ENCODE data around the gene CFAP74. TPM values are rescaled to one million over a fixed set of nuclear protein-coding genes. Genes with fewer than 3 reads are reported as not detected.

CFAP74 gene
- total and polyA plus RNA-seq, 3 donors from 2014 or later = 16.4 to 25.5 (median 24.9) TPM

DNA sequence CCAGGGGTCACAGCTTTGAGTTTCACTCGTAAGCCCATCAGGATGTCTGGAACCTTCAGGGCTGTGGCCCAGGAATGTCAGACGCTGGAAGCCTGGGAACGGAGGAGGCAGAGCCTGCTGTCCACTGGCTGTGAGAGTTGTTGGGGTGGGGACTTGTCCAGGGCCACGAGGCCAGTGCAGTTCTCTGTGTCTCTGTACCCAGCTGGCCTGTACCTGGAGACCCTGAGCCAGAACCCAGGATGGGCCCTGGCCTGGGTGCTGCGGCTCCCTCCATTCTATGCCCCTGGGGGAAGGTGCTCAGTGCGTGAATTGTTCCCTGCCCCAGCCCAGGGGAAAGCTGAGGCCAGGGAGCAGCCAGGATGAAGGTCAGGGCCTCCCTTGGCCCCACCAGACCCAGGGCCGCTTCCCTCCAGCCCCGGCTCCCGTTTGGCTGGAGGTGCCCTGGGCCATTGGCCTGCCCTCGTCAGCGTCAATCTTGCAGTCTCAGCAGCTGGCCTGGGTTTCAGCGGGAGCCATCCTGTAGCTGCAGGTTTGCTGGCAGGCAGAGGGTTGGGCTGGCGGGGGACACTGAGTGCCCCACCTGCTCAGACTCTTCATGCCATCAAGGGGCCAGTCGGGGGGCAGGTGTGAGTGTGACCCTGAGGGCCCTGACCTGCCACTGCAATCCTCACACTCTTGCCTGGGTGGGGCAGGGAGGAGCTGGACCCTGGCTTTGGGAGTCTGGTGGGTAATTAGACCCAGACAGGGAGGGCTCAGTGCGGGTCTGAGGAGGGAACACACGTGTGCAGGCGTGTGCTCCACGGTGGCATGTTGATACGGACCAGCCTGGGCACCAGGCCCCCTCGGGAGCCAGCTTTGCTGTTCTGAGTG lies 89.2 kb downstream of the CFAP74 start:
- 74 to 78% methylated on average over 11 to 20 of the region's 20 CpGs for WGBS, 2 donors

DNA sequence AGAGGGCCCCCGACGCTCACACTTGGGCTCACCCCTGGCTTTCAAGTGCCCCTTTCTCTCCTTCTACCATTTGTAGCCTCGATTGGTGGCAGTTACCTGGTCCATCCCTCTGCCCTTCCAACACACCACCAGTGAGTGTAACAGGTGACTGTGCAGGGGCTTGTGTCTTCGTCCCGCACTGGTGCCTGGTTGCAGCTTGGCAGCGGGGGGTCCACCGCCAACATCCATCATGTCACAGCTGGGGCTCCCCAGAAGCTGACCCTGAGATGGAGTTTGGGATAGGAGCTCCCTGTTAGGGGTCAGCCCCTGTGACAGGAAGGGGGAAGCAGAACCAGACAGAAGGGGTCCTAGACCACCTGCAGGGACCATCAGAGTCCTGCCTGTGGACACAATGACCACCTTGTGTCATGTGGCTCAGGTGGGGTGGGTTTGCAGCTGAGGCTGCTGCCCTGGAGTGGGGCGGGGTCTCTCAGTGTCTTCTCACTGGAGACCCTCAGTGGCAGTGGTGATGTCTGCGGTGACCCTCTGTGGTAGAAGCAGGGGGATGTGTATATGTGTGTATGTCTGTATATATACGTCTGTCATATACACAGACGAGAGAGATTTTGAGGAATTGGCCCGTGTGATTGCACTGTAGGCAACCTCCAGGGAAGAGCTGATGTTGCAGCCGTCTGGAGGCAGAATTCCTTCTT lies 92.1 kb downstream of the CFAP74 start:
- no peak overlapping the region for H3K4me3 ChIP-seq
- 83 to 88% methylated on average over 10 to 13 of the region's 13 CpGs for WGBS, 2 donors
- H3K9me3 ChIP-seq = no peaks in the 10 kb centered on the region
- intact Hi-C loops (cut with DNase I; ENCODE audit: low total_unique reads) = no loop called here
- DNase-seq = no peak
- no peak for TF ChIP-seq POLR2A (IDR thresholded peaks at IDR 0.05)
- TF ChIP-seq, protein P1, sequence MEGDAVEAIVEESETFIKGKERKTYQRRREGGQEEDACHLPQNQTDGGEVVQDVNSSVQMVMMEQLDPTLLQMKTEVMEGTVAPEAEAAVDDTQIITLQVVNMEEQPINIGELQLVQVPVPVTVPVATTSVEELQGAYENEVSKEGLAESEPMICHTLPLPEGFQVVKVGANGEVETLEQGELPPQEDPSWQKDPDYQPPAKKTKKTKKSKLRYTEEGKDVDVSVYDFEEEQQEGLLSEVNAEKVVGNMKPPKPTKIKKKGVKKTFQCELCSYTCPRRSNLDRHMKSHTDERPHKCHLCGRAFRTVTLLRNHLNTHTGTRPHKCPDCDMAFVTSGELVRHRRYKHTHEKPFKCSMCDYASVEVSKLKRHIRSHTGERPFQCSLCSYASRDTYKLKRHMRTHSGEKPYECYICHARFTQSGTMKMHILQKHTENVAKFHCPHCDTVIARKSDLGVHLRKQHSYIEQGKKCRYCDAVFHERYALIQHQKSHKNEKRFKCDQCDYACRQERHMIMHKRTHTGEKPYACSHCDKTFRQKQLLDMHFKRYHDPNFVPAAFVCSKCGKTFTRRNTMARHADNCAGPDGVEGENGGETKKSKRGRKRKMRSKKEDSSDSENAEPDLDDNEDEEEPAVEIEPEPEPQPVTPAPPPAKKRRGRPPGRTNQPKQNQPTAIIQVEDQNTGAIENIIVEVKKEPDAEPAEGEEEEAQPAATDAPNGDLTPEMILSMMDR (IDR thresholded peaks at IDR 0.05) = no peak
- no peaks in the 10 kb centered on the region for H3K36me3 ChIP-seq (ENCODE audit: low read depth, missing control alignments)
- H3K27ac ChIP-seq = no peak overlapping the region
- H3K4me1 ChIP-seq = peaks cover 6% of the 10 kb centered on the region
- H3K27me3 ChIP-seq = no peaks in the 10 kb centered on the region

More for the DNA sequence above, 89.2 kb downstream of the CFAP74 start:
- TF ChIP-seq POLR2A (IDR thresholded peaks at IDR 0.05) = no peak
- TF ChIP-seq, protein P1 (IDR thresholded peaks at IDR 0.05) = no peak
- Histone ChIP-seq H3K36me3 (ENCODE audit: low read depth, missing control alignments) (no peaks in the 10 kb centered on the region), H3K27ac (no peak overlapping the region), H3K27me3 (no peaks in the 10 kb centered on the region), H3K9me3 (no peaks in the 10 kb centered on the region), H3K4me1 (peaks cover 13% of the 10 kb centered on the region), H3K4me3 (no peak overlapping the region)
- no peak for DNase-seq
- intact Hi-C loops (cut with DNase I; ENCODE audit: low total_unique reads) = no loop called here

DNA sequence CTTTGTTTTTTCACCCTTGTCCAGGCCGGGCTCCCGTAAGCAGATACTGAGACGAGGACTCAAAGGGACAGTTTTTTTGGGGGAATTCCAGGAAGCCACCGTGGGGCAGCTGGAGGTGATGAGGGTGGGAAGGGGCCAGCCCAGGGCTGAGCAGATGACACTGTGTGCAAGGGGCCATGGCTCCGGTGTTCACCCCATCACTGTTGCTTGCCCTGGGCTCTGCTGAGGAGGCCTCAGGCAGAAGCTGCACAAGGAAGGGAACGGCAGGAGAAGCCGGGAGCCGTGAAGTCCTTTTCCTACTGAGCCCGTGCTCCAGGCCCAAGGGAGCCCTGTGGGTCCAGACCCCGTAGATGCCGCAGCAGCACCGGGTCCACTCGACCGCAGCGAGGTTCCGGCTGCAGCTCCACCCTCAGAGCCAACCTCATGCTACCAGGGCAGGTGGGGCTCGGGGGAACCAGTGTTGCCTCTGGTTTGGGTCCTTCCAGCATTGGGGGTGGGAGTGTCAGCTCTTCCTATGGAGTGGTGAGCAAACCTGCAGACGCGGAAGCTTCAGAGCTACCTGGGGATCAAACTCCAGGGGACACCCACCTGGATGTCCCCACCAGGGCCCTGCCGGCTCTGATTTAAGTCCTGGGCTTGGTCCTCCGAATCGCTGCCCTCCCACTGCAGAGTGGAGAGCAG lies 92.8 kb downstream of the CFAP74 start:
- H3K4me3 ChIP-seq = no peak overlapping the region
- intact Hi-C loops (cut with DNase I; ENCODE audit: low total_unique reads) = no loop called here
- H3K9me3 ChIP-seq = no peaks in the 10 kb centered on the region
- no peak overlapping the region for H3K27ac ChIP-seq
- no peaks in the 10 kb centered on the region for H3K36me3 ChIP-seq (ENCODE audit: low read depth, missing control alignments)
- H3K4me1 ChIP-seq = peaks cover 11% of the 10 kb centered on the region
- no peak for DNase-seq
- WGBS, 2 donors = 91 to 96% methylated on average over 14 to 22 of the region's 22 CpGs
- no peaks in the 10 kb centered on the region for H3K27me3 ChIP-seq
- TF ChIP-seq, protein P1 (IDR thresholded peaks at IDR 0.05) = no peak
- TF ChIP-seq POLR2A (IDR thresholded peaks at IDR 0.05) = no peak

DNA sequence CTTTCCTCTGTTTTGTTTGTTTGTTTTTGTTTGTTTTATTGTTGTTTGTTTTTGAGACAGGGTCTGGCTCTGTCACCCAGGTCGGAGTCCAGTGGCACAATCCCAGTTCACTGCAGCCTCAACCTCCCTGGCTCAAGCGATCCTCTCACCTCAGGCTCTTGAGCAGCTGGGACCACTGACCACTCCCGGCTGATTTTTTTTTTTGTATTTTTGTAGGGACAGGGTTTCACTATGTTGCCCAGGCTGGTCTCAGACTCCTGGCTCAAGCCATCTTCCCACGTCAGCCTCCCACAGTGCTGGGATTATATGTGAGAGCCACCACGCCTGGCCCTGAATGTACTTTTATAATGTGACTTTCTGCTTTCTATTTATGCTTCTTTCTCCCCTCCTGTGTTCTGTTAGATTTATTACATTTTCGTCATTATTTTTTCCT lies 93.5 kb downstream of the CFAP74 start:
- no peak for DNase-seq
- WGBS, 2 donors = 61 to 75% methylated on average over 6 of the region's 6 CpGs
- Histone ChIP-seq H3K27me3 (no peaks in the 10 kb centered on the region), H3K4me3 (peak overlapping the region; percentile 75), H3K36me3 (ENCODE audit: low read depth, missing control alignments) (no peaks in the 10 kb centered on the region), H3K9me3 (no peaks in the 10 kb centered on the region), H3K27ac (peak overlapping the region in 1 of 2 donors; percentile 79), H3K4me1 (peaks cover 11% of the 10 kb centered on the region)
- intact Hi-C loops (cut with DNase I; ENCODE audit: low total_unique reads) = no loop called here
- TF ChIP-seq POLR2A (IDR thresholded peaks at IDR 0.05) = no peak
- TF ChIP-seq, protein P1 (IDR thresholded peaks at IDR 0.05) = no peak

All from testis (tissue), 3 donors.